ACC112 (cell line): Measurements from ENCODE around the gene SHTN1.
A peak's percentile ranks its signal among the peaks of the same experiment; 100 is the strongest.

Experiments
- H2AFZ ChIP-seq: fragments of 200-600 bp; sonication (generic); one replicate; pipeline ENCODE4 v1.6.0; 2017; ENCODE audit warnings: antibody characterized with exemption, low read length; ENCODE audit not compliant: unreplicated experiment
- H3K27ac ChIP-seq: fragments of 200-600 bp; sonication (generic); 2 replicates; pipeline ENCODE4 v1.5.1; 2014; ENCODE audit warnings: low read depth, mild to moderate bottlenecking, antibody characterized with exemption, low read length, moderate library complexity
- H3K27me3 ChIP-seq: fragments of 200-600 bp; sonication (generic); 2 replicates; pipeline ENCODE4 v1.6.1; 2014; ENCODE audit warnings: mild to moderate bottlenecking, antibody characterized with exemption, low read length, moderate library complexity, mixed read lengths; ENCODE audit not compliant: insufficient read depth
- H3K36me3 ChIP-seq: fragments of 200-600 bp; sonication (generic); 2 replicates; pipeline ENCODE4 v1.6.1; 2016; ENCODE audit warnings: mild to moderate bottlenecking, antibody characterized with exemption, low read length, moderate library complexity, mixed read lengths; ENCODE audit not compliant: insufficient read depth
- H3K4me1 ChIP-seq: fragments of 200-600 bp; sonication (generic); one replicate; pipeline ENCODE4 v1.6.1; 2016; ENCODE audit warnings: low read length, mixed read lengths; ENCODE audit not compliant: insufficient read depth, unreplicated experiment, control insufficient read depth
- H3K4me3 ChIP-seq: fragments of 200-600 bp; sonication (generic); 2 replicates; pipeline ENCODE4 v1.5.1; 2014; ENCODE audit warnings: mild to moderate bottlenecking, low read depth, low read length
- H3K79me2 ChIP-seq: fragments of 200-600 bp; sonication (generic); one replicate; pipeline ENCODE4 v1.6.0; 2016; ENCODE audit warnings: low read length; ENCODE audit not compliant: control insufficient read depth, unreplicated experiment, insufficient read depth

Gene SHTN1

GRCh38 chr10:117001144-117001543, 3.8 kb downstream of the SHTN1 start:
- Histone ChIP-seq H3K4me1 (peaks cover 4% of the 10 kb centered on the region), H2AFZ (no peak overlapping the region), H3K27me3 (no peaks in the 10 kb centered on the region), H3K27ac (no peak overlapping the region), H3K79me2 (peaks cover 27% of the 10 kb centered on the region), H3K36me3 (no peaks in the 10 kb centered on the region), H3K4me3 (no peak overlapping the region)

GRCh38 chr10:117000580-117000979, 4.4 kb downstream of the SHTN1 start:
- H3K36me3 ChIP-seq, result no peaks in the 10 kb centered on the region
- peaks cover 29% of the 10 kb centered on the region for H3K79me2 ChIP-seq
- peaks cover under 1% of the 10 kb centered on the region for H3K4me1 ChIP-seq
- no peak overlapping the region for H3K4me3 ChIP-seq
- no peak overlapping the region for H2AFZ ChIP-seq
- H3K27ac ChIP-seq, result no peak overlapping the region
- H3K27me3 ChIP-seq, result no peaks in the 10 kb centered on the region

- Histone ChIP-seq H3K36me3 (no peaks in the 10 kb centered on the region), H3K79me2 (peaks cover 21% of the 10 kb centered on the region), H2AFZ (no peak overlapping the region), H3K4me3 (no peak overlapping the region), H3K27me3 (no peaks in the 10 kb centered on the region), H3K4me1 (no peaks in the 10 kb centered on the region), H3K27ac (no peak overlapping the region)
Observed at GRCh38 chr10:116998172-116998571, 6.8 kb downstream of the SHTN1 start.

- no peaks in the 10 kb centered on the region for H3K36me3 ChIP-seq
- H3K4me3 ChIP-seq, result no peak overlapping the region
- peaks cover 18% of the 10 kb centered on the region for H3K79me2 ChIP-seq
- H3K27ac ChIP-seq, result no peak overlapping the region
- H3K27me3 ChIP-seq, result no peaks in the 10 kb centered on the region
- H3K4me1 ChIP-seq, result no peaks in the 10 kb centered on the region
- no peak overlapping the region for H2AFZ ChIP-seq
Observed at GRCh38 chr10:116997015-116997414, 8.0 kb downstream of the SHTN1 start.

- Histone ChIP-seq H3K36me3 (no peaks in the 10 kb centered on the region), H3K27ac (no peak overlapping the region), H3K4me3 (no peak overlapping the region), H3K79me2 (peaks cover 10% of the 10 kb centered on the region), H2AFZ (no peak overlapping the region), H3K27me3 (no peaks in the 10 kb centered on the region), H3K4me1 (no peaks in the 10 kb centered on the region)
Observed at GRCh38 chr10:116995648-116996047, 9.3 kb downstream of the SHTN1 start.

GRCh38 chr10:116994113-116994890, 10.7 kb downstream of the SHTN1 start:
- peaks cover 3% of the 10 kb centered on the region for H3K79me2 ChIP-seq
- H3K27ac ChIP-seq, result no peak overlapping the region
- no peak overlapping the region for H2AFZ ChIP-seq
- H3K27me3 ChIP-seq, result no peaks in the 10 kb centered on the region
- H3K4me1 ChIP-seq, result no peaks in the 10 kb centered on the region
- H3K4me3 ChIP-seq, result no peak overlapping the region
- H3K36me3 ChIP-seq, result no peaks in the 10 kb centered on the region

GRCh38 chr10:116993610-116994009, 11.4 kb downstream of the SHTN1 start:
- no peak overlapping the region for H2AFZ ChIP-seq
- peaks cover 3% of the 10 kb centered on the region for H3K79me2 ChIP-seq
- no peak overlapping the region for H3K27ac ChIP-seq
- no peaks in the 10 kb centered on the region for H3K36me3 ChIP-seq
- H3K4me3 ChIP-seq, result no peak overlapping the region
- H3K4me1 ChIP-seq, result no peaks in the 10 kb centered on the region
- H3K27me3 ChIP-seq, result no peaks in the 10 kb centered on the region

GRCh38 chr10:116992183-116992582, 12.8 kb downstream of the SHTN1 start:
- H3K4me3 ChIP-seq, result no peak overlapping the region
- H3K27ac ChIP-seq, result no peak overlapping the region
- no peak overlapping the region for H2AFZ ChIP-seq
- H3K4me1 ChIP-seq, result no peaks in the 10 kb centered on the region
- no peaks in the 10 kb centered on the region for H3K36me3 ChIP-seq
- no peaks in the 10 kb centered on the region for H3K27me3 ChIP-seq
- peaks cover 3% of the 10 kb centered on the region for H3K79me2 ChIP-seq

- no peaks in the 10 kb centered on the region for H3K27me3 ChIP-seq
- H2AFZ ChIP-seq, result no peak overlapping the region
- no peak overlapping the region for H3K4me3 ChIP-seq
- no peaks in the 10 kb centered on the region for H3K79me2 ChIP-seq
- no peak overlapping the region for H3K27ac ChIP-seq
- peaks cover 8% of the 10 kb centered on the region for H3K4me1 ChIP-seq
- no peaks in the 10 kb centered on the region for H3K36me3 ChIP-seq
Observed at GRCh38 chr10:116990276-116990800, 14.6 kb downstream of the SHTN1 start.

GRCh38 chr10:116989439-116989838, 15.5 kb downstream of the SHTN1 start:
- Histone ChIP-seq H3K79me2 (no peaks in the 10 kb centered on the region), H3K36me3 (no peaks in the 10 kb centered on the region), H3K4me3 (no peak overlapping the region), H2AFZ (peak overlapping the region; percentile 17), H3K27me3 (no peaks in the 10 kb centered on the region), H3K27ac (no peak overlapping the region), H3K4me1 (peaks cover 8% of the 10 kb centered on the region)

- Histone ChIP-seq H3K4me3 (no peak overlapping the region), H3K36me3 (no peaks in the 10 kb centered on the region), H3K79me2 (no peaks in the 10 kb centered on the region), H2AFZ (no peak overlapping the region), H3K27ac (no peak overlapping the region), H3K4me1 (peaks cover 8% of the 10 kb centered on the region), H3K27me3 (no peaks in the 10 kb centered on the region)
Observed at GRCh38 chr10:116988311-116988710, 16.7 kb downstream of the SHTN1 start.
